SK-N-MC (cell line): ENCODE data around the gene CATSPERZ.

Experiments
- EZH2 ChIP-seq: fragments of 200-600 bp; sonication (generic); IDR thresholded peaks from one replicate; pipeline ENCODE4 v1.6.1; 2017; ENCODE audit warnings: antibody characterized with exemption
- FOXP2 ChIP-seq: optimal IDR thresholded peaks from 2 replicates; pipeline ENCODE3; 2011; ENCODE audit warnings: mild to moderate bottlenecking, moderate library complexity; ENCODE audit not compliant: insufficient read depth; ENCODE audit errors: extremely low read length, control extremely low read depth
- POLR2AphosphoS5 ChIP-seq: IDR thresholded peaks from 2 replicates; pipeline ENCODE4 v1.6.1; 2012; ENCODE audit warnings: mild to moderate bottlenecking, low read depth, low read length, borderline replicate concordance

- no peak for TF ChIP-seq EZH2
- TF ChIP-seq FOXP2, result no peak
- no peak for TF ChIP-seq POLR2AphosphoS5
Observed at GRCh38 chr11:64290352-64291261, 9.6 kb upstream of the CATSPERZ start.
